ENCODE measurements around the gene ITGAX.

DNA sequence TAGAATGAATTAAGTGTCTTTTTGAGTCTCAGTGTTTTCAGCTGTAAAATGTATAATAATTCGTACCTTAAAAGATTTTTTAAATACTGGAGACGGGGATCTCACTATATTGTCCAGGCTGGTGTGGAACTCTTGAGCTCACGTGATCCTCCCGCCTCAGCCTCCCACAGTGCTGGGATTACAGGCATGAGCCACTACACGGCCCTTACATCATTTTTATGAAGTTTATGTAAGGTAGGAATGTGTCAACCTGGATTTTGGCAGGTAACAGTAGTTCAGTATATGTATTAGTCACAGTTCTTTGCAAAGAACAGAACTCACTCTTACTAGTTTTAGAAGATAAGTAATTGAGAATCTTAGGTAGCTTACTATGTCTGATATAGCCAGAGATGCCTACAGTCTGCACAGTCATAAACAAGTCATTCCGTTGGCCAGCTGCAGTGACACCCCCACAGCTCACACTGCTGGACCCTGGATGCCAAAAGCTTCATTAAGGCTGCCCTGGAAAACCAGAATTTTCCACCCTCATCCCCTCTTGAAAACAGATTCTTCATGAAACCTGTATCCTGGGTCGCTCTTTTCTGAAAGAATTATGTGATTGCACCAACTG lies 73.8 kb downstream of the ITGAX start:
- TF ChIP-seq, protein P1, sequence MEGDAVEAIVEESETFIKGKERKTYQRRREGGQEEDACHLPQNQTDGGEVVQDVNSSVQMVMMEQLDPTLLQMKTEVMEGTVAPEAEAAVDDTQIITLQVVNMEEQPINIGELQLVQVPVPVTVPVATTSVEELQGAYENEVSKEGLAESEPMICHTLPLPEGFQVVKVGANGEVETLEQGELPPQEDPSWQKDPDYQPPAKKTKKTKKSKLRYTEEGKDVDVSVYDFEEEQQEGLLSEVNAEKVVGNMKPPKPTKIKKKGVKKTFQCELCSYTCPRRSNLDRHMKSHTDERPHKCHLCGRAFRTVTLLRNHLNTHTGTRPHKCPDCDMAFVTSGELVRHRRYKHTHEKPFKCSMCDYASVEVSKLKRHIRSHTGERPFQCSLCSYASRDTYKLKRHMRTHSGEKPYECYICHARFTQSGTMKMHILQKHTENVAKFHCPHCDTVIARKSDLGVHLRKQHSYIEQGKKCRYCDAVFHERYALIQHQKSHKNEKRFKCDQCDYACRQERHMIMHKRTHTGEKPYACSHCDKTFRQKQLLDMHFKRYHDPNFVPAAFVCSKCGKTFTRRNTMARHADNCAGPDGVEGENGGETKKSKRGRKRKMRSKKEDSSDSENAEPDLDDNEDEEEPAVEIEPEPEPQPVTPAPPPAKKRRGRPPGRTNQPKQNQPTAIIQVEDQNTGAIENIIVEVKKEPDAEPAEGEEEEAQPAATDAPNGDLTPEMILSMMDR (IDR thresholded peaks at IDR 0.05; ENCODE audit: insufficient read depth, low read length, poor library complexity, severe bottlenecking): no peak
- TF ChIP-seq EZH2phosphoT487 (conservative IDR thresholded peaks at IDR 0.05; ENCODE audit: low read length): no peak
